GM23248 (cell line): Measurements from ENCODE around the gene INSL3. TPM values are rescaled to one million over a fixed set of nuclear protein-coding genes. Genes with fewer than 3 reads are reported as not detected.

Experiments used
- DNase-seq: peaks from one replicate; pipeline ENCODE4 v3.0.0-alpha.2; 2015
- H2AFZ ChIP-seq: fragments of 200-600 bp; sonication (generic); 2 replicates; pipeline ENCODE4 v1.6.1; 2016; ENCODE audit warnings: antibody characterized with exemption
- H3F3A ChIP-seq: fragments of 200-600 bp; sonication (generic); 2 replicates; pipeline ENCODE4 v1.6.1; 2016; ENCODE audit warnings: mild to moderate bottlenecking, antibody characterized with exemption, mixed run types; ENCODE audit not compliant: insufficient read depth
- H3K27ac ChIP-seq: fragments of 200-600 bp; sonication (generic); 2 replicates; pipeline ENCODE4 v1.5.1; 2016; ENCODE audit warnings: mild to moderate bottlenecking
- H3K27me3 ChIP-seq: fragments of 200-600 bp; sonication (generic); replicated peaks from 2 replicates; pipeline ENCODE4 v1.6.1; 2016; ENCODE audit warnings: mild to moderate bottlenecking; ENCODE audit not compliant: insufficient read depth
- H3K36me3 ChIP-seq: fragments of 200-600 bp; sonication (generic); 2 replicates; pipeline ENCODE4 v1.6.1; 2016; ENCODE audit warnings: low read depth, mild to moderate bottlenecking
- H3K4me1 ChIP-seq: fragments of 200-600 bp; sonication (generic); 2 replicates; pipeline ENCODE4 v1.6.1; 2016; ENCODE audit warnings: mild to moderate bottlenecking; ENCODE audit not compliant: insufficient read depth
- H3K4me2 ChIP-seq: fragments of 200-600 bp; sonication (generic); one replicate; pipeline ENCODE4 v1.6.1; 2016; ENCODE audit warnings: mild to moderate bottlenecking; ENCODE audit not compliant: unreplicated experiment
- H3K4me3 ChIP-seq: fragments of 200-600 bp; sonication (generic); 2 replicates; pipeline ENCODE4 v1.5.1; 2016; ENCODE audit warnings: mild to moderate bottlenecking
- H3K79me2 ChIP-seq: fragments of 200-600 bp; sonication (generic); 2 replicates; pipeline ENCODE4 v1.6.1; 2016; ENCODE audit warnings: mild to moderate bottlenecking; ENCODE audit not compliant: insufficient read depth
- H3K9ac ChIP-seq: fragments of 200-600 bp; sonication (generic); 2 replicates; pipeline ENCODE4 v1.6.1; 2016; ENCODE audit warnings: mild to moderate bottlenecking
- H3K9me2 ChIP-seq: fragments of 200-600 bp; sonication (generic); 2 replicates; pipeline ENCODE4 v1.6.1; 2016; ENCODE audit warnings: mixed run types, mild to moderate bottlenecking, moderate library complexity; ENCODE audit not compliant: insufficient read depth
- H3K9me3 ChIP-seq: fragments of 200-600 bp; sonication (generic); one replicate; pipeline ENCODE4 v1.6.1; 2017; ENCODE audit warnings: low read depth
- H4K20me1 ChIP-seq: fragments of 200-600 bp; sonication (generic); 2 replicates; pipeline ENCODE4 v1.6.0; 2016; ENCODE audit not compliant: insufficient read depth
- EZH2 ChIP-seq: fragments of 200-600 bp; sonication (generic); IDR thresholded peaks from 2 replicates; pipeline ENCODE4 v1.6.1; 2018; ENCODE audit warnings: antibody characterized with exemption, mild to moderate bottlenecking; ENCODE audit not compliant: insufficient read depth, poor library complexity, severe bottlenecking
- EZH2phosphoT487 ChIP-seq: fragments of 200-600 bp; sonication (generic); IDR thresholded peaks from 2 replicates; pipeline ENCODE4 v1.6.1; 2018; ENCODE audit warnings: antibody characterized with exemption, moderate library complexity, mild to moderate bottlenecking, low read depth; ENCODE audit not compliant: insufficient read depth
- WGBS, 2 experiments: methylation state at CpG; one replicate each; pipeline ENCODE4 v1.1.6; 2015 to 2017; ENCODE audit warnings: low lambda C conversion rate in 2 of 2, low coverage in 1 of 2; ENCODE audit errors: missing lambda C conversion rate in 2 of 2; 5-methylcytosine and 5-hydroxymethylcytosine counted together
- in situ Hi-C: fragments of 300-500 bp; cut with MboI; formaldehyde crosslinking; loops from 2 replicates; pipeline ENCODE4 v1.15.0; 2020
- polyA plus RNA-seq: library from polyadenylated mRNA; unstranded; fragments of >200 nt; fragmentation: Nextera tagmentation; extraction: Ambion mirVana; gene quantifications from 2 replicates; pipeline ENCODE4 v1.2.1, GENCODE V29; 2016
- total RNA-seq: library from RNA; depleted of rRNA; stranded (reverse); fragments of >200 nt; shearing (Covaris generic); gene quantifications from 2 replicates; pipeline ENCODE4 v1.2.3, GENCODE V29; 2014

INSL3 gene
- total and polyA plus RNA-seq, 2 experiments from 2014 or later = not detected

- no peak overlapping the region for H2AFZ ChIP-seq
- H3K4me1 ChIP-seq = no peaks in the 10 kb centered on the region
- no peak overlapping the region for H3K9ac ChIP-seq
- no peaks in the 10 kb centered on the region for H3K9me3 ChIP-seq
- H3K4me2 ChIP-seq = no peak overlapping the region
- TF ChIP-seq EZH2 (no peak), EZH2phosphoT487 (no peak)
- 42 to 46% methylated on average over 15 to 16 of the region's 16 CpGs for WGBS, 2 experiments
- peak; percentile 51 for DNase-seq
- no peak overlapping the region for H3K27ac ChIP-seq
- no peaks in the 10 kb centered on the region for H3K79me2 ChIP-seq
- H3K9me2 ChIP-seq = no peaks in the 10 kb centered on the region
- H3K36me3 ChIP-seq = no peaks in the 10 kb centered on the region
- in situ Hi-C loops = no loop called here
- no peak overlapping the region for H3K4me3 ChIP-seq
- no peaks in the 10 kb centered on the region for H3F3A ChIP-seq
- H4K20me1 ChIP-seq = no peaks in the 10 kb centered on the region
- no peaks in the 10 kb centered on the region for H3K27me3 ChIP-seq
Observed at GRCh38 chr19:17775245-17775927, 45.9 kb downstream of the INSL3 start.

GRCh38 chr19:17772172-17772571 lies 49.1 kb downstream of the INSL3 start:
- Histone ChIP-seq H3K4me1 (no peaks in the 10 kb centered on the region), H3K27ac (no peak overlapping the region), H3K9me3 (no peaks in the 10 kb centered on the region), H3F3A (no peaks in the 10 kb centered on the region), H2AFZ (no peak overlapping the region), H3K9me2 (no peaks in the 10 kb centered on the region), H4K20me1 (no peaks in the 10 kb centered on the region), H3K27me3 (no peaks in the 10 kb centered on the region), H3K4me3 (no peak overlapping the region), H3K4me2 (no peak overlapping the region), H3K9ac (no peak overlapping the region), H3K79me2 (no peaks in the 10 kb centered on the region), H3K36me3 (no peaks in the 10 kb centered on the region)
- in situ Hi-C loops = no loop called here
- TF ChIP-seq EZH2phosphoT487 (no peak), EZH2 (no peak)
- WGBS, 2 experiments = 90 to 95% methylated on average over 4 of the region's 4 CpGs
- DNase-seq = no peak

DNA sequence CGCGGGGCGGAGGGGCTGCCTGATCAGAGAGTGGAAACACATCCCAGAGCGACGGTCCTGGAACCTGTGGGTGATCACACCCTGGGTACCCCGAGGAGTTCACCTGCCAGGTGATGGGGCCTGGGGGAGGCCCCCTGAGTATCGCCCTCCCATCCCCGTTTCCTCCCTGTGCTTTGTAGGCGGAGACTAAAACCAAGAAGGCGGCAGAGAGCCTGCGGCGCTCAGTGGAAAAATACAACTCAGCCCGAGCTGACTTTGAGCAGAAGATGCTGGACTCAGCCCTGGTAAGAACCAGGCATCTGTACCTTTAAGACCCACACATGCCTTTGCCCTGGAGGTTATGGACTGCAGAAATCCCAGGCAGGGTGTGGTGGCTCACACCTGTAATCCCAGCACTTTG lies 50.7 kb downstream of the INSL3 start:
- H3K9ac ChIP-seq = no peak overlapping the region
- H3K4me2 ChIP-seq = no peak overlapping the region
- H3K27me3 ChIP-seq = no peaks in the 10 kb centered on the region
- no peaks in the 10 kb centered on the region for H3K36me3 ChIP-seq
- no peaks in the 10 kb centered on the region for H3K79me2 ChIP-seq
- H4K20me1 ChIP-seq = no peaks in the 10 kb centered on the region
- TF ChIP-seq EZH2phosphoT487 (no peak), EZH2 (no peak)
- 72 to 84% methylated on average over 13 of the region's 13 CpGs for WGBS, 2 experiments
- H2AFZ ChIP-seq = no peak overlapping the region
- in situ Hi-C loops = no loop called here
- no peak for DNase-seq
- no peaks in the 10 kb centered on the region for H3K9me3 ChIP-seq
- no peaks in the 10 kb centered on the region for H3F3A ChIP-seq
- no peaks in the 10 kb centered on the region for H3K9me2 ChIP-seq
- no peak overlapping the region for H3K27ac ChIP-seq
- H3K4me1 ChIP-seq = no peaks in the 10 kb centered on the region
- no peak overlapping the region for H3K4me3 ChIP-seq

- Histone ChIP-seq H3K4me3 (no peak overlapping the region), H3K9me2 (no peaks in the 10 kb centered on the region), H3K36me3 (no peaks in the 10 kb centered on the region), H3F3A (no peaks in the 10 kb centered on the region), H3K27ac (no peak overlapping the region), H4K20me1 (no peaks in the 10 kb centered on the region), H3K79me2 (no peaks in the 10 kb centered on the region), H3K4me2 (no peak overlapping the region), H3K9ac (no peak overlapping the region), H3K9me3 (no peaks in the 10 kb centered on the region), H2AFZ (no peak overlapping the region), H3K4me1 (no peaks in the 10 kb centered on the region), H3K27me3 (no peaks in the 10 kb centered on the region)
- in situ Hi-C loops = no loop called here
- no peak for DNase-seq
- TF ChIP-seq EZH2phosphoT487 (no peak), EZH2 (no peak)
- 3 to 4% methylated on average over 1 of the region's 1 CpG for WGBS, 2 experiments
Observed at GRCh38 chr19:17767559-17767958, 53.8 kb downstream of the INSL3 start.
